Stimulated activated naive CD8-positive, alpha-beta T cell treated with anti-CD3 and anti-CD28 coated beads, Interleukin-15, amount 100 ng/mL, for 72 hours (primary cell): ENCODE data around the gene BEND3.
"Not testable (repeated sequence)": the region's sequence is repeated elsewhere in the genome, so short reads cannot be mapped to it uniquely, and the experiment has no call there.

Experiments used
- ATAC-seq: fragments of 150-1000 bp; cut with Tn5 transposase; 2 replicates; pipeline ENCODE4 v1.10.0; 2021; ENCODE audit warnings: mild to moderate bottlenecking, moderate library complexity
- DNase-seq, 2 donors: peaks; one replicate each; pipeline ENCODE4 v3.0.0; 2021 to 2022
- H3K27ac Mint-ChIP-seq, 2 donors: one replicate each; pipeline ENCODE4 v1.8.0; 2022; ENCODE audit warnings: mild to moderate bottlenecking in 2 of 2, mixed read lengths in 2 of 2, moderate library complexity in 2 of 2
- H3K27me3 Mint-ChIP-seq: one replicate; pipeline ENCODE4 v1.8.0; 2022; ENCODE audit warnings: mixed read lengths
- H3K4me1 Mint-ChIP-seq: one replicate; pipeline ENCODE4 v1.8.0; 2022; ENCODE audit warnings: mild to moderate bottlenecking, mixed read lengths
- H3K4me3 Mint-ChIP-seq, 2 donors: one replicate each; pipeline ENCODE4 v1.8.0; 2022; ENCODE audit warnings: mild to moderate bottlenecking in 2 of 2, mixed read lengths in 2 of 2, moderate library complexity in 1 of 2
- H3K9me3 Mint-ChIP-seq, 2 donors: one replicate each; pipeline ENCODE4 v1.8.0; 2022; ENCODE audit warnings: mixed read lengths in 2 of 2

The BEND3 gene

DNA sequence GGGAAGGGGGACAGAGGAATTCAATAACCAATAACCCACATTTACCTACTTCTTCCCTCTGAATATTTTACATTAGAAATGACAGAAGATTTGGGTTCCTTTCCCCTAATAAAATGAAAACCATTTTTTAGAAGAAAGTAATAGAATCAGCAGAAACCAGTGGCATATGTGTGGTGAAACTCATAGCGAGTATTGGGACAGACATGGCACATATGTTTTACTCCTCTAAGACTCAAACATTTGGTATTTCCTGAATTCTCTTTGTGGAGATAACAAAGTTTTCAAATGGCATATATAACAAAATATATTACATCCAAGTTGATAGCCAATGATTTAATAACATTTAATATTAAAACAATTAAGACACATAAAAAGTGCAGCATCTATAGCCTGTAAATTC, 12.9 kb upstream of the BEND3 start:
- ATAC-seq: no peak
- Mint-ChIP-seq H3K9me3 (no peaks in the 10 kb centered on the region), H3K4me3 (no peak overlapping the region), H3K4me1 (no peaks in the 10 kb centered on the region), H3K27me3 (no peaks in the 10 kb centered on the region), H3K27ac (no peak overlapping the region)
- DNase-seq: no peak

DNA sequence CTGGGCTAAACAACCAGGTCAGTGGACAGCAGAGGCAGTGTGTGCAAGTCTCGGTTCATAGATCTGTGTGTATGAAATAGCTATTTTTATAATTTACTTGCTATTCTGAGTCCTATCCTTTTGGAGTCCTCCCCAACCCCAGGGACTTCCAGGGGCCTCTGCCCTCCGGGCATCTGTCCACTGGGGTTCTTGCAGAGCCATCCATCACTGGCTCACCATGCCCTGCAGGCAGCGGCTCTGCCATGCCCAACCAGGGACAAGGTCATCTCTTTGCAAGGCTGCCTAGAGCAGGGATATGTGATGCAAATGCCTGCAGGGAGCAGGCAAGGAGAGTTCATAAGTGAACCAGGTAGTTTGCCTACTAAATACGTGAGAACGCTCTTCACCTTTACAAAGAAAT, 10.5 kb upstream of the BEND3 start:
- ATAC-seq: no peak
- no peak overlapping the region for H3K4me3 Mint-ChIP-seq
- no peaks in the 10 kb centered on the region for H3K9me3 Mint-ChIP-seq
- no peak for DNase-seq
- H3K4me1 Mint-ChIP-seq: no peaks in the 10 kb centered on the region
- no peak overlapping the region for H3K27ac Mint-ChIP-seq
- H3K27me3 Mint-ChIP-seq: no peaks in the 10 kb centered on the region

DNA sequence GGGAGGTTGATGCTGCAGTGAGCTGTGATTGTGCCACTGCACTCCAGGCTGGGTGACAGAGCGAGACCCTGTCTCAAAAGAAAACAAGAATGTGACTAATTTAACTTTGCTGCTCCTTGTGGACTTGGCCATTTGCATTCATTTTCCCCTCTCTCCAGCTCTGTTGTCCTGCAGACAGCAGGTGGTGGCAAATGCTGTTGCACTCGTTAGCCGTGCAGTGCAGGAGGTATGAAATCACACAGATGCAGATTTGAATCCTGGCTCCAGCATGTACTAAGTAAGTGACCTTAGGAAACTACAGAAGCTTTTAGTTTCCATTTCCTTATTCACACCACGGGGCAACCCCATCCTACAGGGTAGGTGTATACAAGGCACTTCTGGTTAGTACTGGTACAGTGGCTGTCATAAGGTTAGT, 9.6 kb upstream of the BEND3 start:
- Mint-ChIP-seq H3K27ac (no peak overlapping the region), H3K4me3 (no peak overlapping the region), H3K4me1 (no peaks in the 10 kb centered on the region), H3K27me3 (no peaks in the 10 kb centered on the region), H3K9me3 (no peaks in the 10 kb centered on the region)
- DNase-seq (no peak), ATAC-seq (peak; percentile 59)

DNA sequence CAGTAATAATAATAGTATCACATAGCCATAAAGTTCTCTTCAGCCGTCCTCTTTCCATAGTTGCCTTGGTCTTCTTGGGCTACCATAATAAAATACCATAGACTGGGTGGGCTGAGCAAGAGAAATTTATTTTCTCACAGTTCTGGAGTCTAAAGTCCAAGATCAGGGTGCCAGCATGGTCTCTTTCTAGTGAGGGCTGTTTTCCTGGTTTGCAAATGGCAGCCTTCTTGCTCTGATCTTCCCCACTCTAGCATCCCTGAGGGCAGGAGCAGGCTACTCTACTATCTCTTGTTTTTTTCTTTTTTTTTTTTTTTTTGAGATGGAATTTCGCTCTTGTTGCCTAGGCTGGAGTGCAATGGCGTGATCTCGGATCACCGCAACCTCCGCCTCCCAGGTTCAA, 8.2 kb upstream of the BEND3 start:
- ATAC-seq: no peak
- Mint-ChIP-seq H3K27me3 (no peaks in the 10 kb centered on the region), H3K4me1 (no peaks in the 10 kb centered on the region), H3K4me3 (no peak overlapping the region), H3K9me3 (no peaks in the 10 kb centered on the region), H3K27ac (no peak overlapping the region)
- DNase-seq: no peak

DNA sequence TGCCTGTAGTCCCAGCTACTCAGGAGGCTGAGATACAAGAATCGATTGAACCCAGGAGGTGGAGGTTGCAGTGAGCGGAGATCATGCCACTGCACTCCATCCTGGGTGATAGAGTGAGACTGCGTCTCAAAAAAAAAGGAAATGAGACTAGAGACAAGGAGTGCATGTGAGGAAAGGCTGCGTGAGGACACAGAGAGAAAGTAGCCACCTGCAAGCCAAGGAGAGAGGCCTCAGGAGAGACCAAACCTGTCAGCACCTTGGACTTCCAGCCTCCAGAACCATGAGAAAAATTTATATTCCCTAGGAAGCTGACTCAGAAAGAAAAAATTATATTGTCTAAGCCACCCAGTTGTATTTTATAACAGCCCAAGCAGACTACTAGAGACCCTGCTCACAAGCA, 7.4 kb upstream of the BEND3 start:
- H3K27me3 Mint-ChIP-seq: no peaks in the 10 kb centered on the region
- H3K4me1 Mint-ChIP-seq: no peaks in the 10 kb centered on the region
- no peak for DNase-seq
- no peak for ATAC-seq
- no peak overlapping the region for H3K4me3 Mint-ChIP-seq
- no peak overlapping the region for H3K27ac Mint-ChIP-seq
- H3K9me3 Mint-ChIP-seq: no peaks in the 10 kb centered on the region

DNA sequence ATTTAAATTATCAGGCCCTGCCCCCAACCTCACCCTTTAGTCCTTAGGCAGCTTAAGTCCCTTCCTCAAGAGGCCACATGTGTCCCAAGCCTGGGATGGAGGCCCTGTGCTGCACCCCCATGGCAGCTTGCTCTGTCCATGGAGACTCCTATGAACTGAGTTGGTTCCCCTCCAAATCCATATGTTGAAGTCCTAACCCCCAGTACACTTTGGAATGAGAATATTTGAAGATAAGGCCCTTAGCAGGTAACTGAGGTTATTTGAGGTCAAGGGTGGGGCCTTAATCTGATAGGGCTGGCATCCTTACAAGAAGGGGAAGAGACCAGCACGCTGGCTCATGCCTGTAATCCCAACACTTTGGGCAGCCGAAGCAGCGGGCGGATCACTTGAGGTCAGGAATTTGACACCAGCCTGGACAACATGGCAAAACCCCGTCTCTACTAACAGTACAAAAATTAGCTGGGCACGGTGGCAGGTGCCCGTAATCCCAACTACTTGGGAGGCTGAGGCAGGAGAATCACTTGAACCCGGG, 6.7 kb upstream of the BEND3 start:
- no peaks in the 10 kb centered on the region for H3K9me3 Mint-ChIP-seq
- peaks cover 2% of the 10 kb centered on the region for H3K27me3 Mint-ChIP-seq
- H3K4me3 Mint-ChIP-seq: no peak overlapping the region
- DNase-seq: no peak
- no peak for ATAC-seq
- peaks cover 1% of the 10 kb centered on the region for H3K4me1 Mint-ChIP-seq
- no peak overlapping the region for H3K27ac Mint-ChIP-seq

DNA sequence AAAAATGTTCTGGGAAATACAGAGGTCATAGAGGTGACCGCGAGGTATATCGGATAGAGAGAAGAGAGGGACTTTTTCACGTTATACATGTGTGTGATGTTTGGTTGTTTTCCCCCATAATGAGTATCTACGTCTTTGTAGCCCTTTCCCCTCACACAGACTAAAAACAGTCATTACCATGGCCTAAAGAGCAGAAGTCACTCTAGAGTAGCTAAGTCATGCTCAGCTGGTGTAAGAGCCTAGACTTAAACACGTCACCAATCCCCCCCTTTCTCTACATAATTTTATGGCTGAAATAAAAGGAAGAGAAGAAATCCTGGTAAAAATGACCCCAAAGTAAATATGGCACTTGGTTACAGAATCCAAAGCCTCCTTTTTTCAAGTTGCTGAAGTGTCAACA, 6.0 kb upstream of the BEND3 start:
- ATAC-seq: no peak
- peaks cover 9% of the 10 kb centered on the region for H3K4me1 Mint-ChIP-seq
- no peak overlapping the region for H3K4me3 Mint-ChIP-seq
- peaks cover 10% of the 10 kb centered on the region for H3K27me3 Mint-ChIP-seq
- DNase-seq: no peak
- no peaks in the 10 kb centered on the region for H3K9me3 Mint-ChIP-seq
- H3K27ac Mint-ChIP-seq: no peak overlapping the region

DNA sequence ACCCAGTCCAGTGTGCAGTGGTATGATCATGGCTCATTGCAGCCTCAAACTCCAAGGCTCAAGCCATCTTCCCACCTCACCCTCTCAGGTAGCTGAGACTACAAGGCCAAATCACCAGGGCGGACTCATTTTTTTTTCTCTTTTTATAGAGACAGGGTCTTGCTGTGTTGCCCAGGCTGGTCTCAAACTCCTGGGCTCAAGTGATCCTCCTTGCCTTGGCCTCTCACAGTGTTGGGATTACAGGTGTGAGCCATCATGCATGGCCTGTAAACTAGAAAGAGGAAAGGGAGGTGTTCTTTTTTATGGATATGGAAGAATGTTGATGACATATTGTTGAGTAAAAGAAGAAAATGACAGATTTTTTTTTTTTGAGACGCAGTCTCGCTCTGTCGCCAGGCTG, 5.1 kb upstream of the BEND3 start:
- Mint-ChIP-seq H3K4me3 (no peak overlapping the region), H3K9me3 (no peaks in the 10 kb centered on the region), H3K27me3 (peaks cover 12% of the 10 kb centered on the region), H3K4me1 (peaks cover 14% of the 10 kb centered on the region), H3K27ac (no peak overlapping the region)
- ATAC-seq (no peak), DNase-seq (no peak)

DNA sequence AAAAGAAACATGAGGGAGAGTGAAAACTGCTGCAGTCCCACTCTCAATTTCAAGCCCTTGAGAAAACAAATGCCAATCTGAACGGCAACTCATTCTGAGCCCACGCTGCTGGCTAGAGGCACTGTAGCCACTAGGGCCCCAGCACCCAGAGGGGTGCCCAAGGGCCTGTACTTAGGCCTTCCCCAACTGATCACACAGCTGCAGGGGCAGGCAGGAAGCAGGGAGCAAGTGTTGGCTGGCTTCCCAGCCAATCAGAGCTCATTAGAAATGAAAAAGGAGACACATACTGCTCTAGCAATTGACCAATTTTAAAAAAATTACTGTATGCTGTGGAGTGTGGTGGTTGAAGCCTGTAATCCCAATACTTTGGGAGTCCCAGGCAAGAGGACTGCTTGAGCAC, 3.7 kb upstream of the BEND3 start:
- Mint-ChIP-seq H3K27me3 (peaks cover 12% of the 10 kb centered on the region), H3K4me1 (peaks cover 15% of the 10 kb centered on the region), H3K9me3 (no peaks in the 10 kb centered on the region), H3K27ac (no peak overlapping the region), H3K4me3 (no peak overlapping the region)
- ATAC-seq (no peak), DNase-seq (no peak)

DNA sequence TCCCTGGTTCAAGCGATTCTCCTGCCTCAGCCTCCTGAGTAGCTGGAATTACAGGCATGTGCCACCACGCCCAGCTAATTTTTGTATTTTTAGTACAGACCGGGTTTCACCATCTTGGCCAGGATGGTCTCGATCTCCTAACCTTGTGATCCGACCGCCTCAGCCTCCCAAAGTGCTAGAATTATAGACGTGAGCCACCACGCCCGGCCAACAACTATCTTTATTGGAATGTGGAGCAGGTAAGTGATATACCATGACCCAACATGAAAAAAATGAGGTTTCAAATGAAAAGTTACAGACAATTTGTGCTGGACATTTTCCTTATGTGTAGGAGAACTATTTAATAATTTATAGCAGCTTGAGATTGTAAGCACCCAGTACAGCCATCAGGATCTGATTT, 3.2 kb upstream of the BEND3 start:
- Mint-ChIP-seq H3K27me3 (peaks cover 12% of the 10 kb centered on the region), H3K4me1 (peaks cover 19% of the 10 kb centered on the region)
- not testable (repeated sequence) for DNase-seq, H3K9me3 Mint-ChIP-seq, ATAC-seq, H3K4me3 Mint-ChIP-seq, H3K27ac Mint-ChIP-seq

DNA sequence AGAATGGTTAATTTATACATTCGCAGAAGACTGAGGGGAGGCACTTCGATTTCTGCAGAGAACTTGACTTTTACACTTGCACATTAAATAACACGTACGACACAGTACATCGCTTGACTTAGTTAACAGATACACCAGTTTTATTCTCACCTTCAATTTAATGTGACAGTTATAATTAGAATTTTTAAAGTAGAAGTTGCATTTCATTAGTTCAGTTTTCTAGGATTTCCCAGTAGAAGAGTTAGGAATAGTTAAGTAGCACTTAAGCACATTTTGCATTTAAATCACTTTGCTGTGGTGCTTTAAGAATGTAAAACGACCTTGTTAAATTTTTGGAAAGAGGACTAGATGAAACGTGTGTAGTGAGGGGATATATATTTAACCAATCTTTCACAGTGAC, 1.6 kb upstream of the BEND3 start:
- Mint-ChIP-seq H3K27ac (no peak overlapping the region), H3K4me3 (no peak overlapping the region), H3K4me1 (peaks cover 22% of the 10 kb centered on the region), H3K27me3 (peaks cover 12% of the 10 kb centered on the region), H3K9me3 (no peaks in the 10 kb centered on the region)
- DNase-seq: no peak
- no peak for ATAC-seq

DNA sequence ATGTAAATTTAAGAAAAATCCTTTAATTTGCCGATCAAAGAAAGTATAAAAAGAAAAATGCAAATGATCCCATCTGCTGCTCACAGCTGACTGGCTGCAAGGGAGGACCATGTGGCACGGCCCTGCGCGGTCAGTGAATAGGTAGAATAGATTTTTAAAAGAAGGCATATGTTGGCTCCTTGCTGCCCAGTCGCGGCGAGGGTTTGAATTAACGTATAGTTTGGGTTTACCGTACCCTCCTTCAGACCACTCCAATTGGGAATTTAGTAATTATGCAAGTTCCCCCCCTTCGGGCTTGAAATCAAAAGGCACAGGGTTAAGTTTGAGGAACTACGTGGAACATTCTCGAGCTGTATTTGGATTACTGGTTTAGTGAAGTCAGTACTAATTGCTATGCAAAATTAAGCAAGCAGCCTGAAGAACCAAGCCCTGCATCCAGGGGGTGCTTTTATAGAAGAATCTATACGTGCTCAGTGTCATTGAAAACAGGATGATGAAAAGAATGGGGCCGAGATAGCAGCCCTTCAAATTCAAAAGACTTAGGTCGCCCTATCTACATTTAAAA, 1.1 kb upstream of the BEND3 start:
- Mint-ChIP-seq H3K4me3 (peak overlapping the region; percentile 77 to 78), H3K4me1 (peaks cover 22% of the 10 kb centered on the region), H3K27ac (no peak overlapping the region), H3K27me3 (peaks cover 12% of the 10 kb centered on the region), H3K9me3 (no peaks in the 10 kb centered on the region)
- peak; percentile 31 for ATAC-seq
- DNase-seq: peak; percentile 11 to 18

DNA sequence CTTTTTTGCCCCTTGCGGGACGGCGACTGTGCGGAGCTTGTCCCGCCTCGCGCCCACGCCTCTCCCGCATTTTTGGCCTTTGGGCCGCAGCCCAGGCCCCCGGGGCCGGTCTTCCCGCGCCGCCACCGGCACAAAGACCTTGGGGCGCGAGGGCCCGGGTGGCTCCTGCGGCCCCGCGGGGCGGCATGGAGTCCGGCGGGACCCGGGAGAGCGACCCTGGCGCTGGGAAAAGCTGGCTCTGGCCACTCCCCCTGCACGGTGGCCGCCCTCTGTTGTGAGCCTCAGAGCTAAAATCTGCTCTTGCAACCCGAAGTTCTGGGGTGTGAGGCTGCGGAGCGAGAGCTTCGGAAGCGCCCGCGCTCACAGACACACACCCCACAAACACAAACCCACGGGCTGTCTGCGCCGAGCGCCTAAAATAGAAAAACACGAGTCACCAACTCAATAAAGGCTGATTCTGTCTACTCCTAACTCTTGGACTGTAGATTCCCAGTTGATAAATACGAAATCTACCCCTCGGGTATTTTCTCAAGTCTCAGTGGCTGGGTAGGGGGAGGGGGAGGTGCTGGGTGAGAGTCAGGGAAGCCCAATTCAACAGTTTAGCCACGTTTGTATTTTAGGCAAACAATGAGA, 496 bp upstream of the BEND3 start:
- peak; percentile 15 for ATAC-seq
- H3K27ac Mint-ChIP-seq: peak overlapping the region in 1 of 2 donors; percentile 72
- peak; percentile 26 to 31 for DNase-seq
- peaks cover 22% of the 10 kb centered on the region for H3K4me1 Mint-ChIP-seq
- H3K9me3 Mint-ChIP-seq: no peaks in the 10 kb centered on the region
- H3K4me3 Mint-ChIP-seq: peak overlapping the region; percentile 77 to 78
- H3K27me3 Mint-ChIP-seq: peaks cover 12% of the 10 kb centered on the region

DNA sequence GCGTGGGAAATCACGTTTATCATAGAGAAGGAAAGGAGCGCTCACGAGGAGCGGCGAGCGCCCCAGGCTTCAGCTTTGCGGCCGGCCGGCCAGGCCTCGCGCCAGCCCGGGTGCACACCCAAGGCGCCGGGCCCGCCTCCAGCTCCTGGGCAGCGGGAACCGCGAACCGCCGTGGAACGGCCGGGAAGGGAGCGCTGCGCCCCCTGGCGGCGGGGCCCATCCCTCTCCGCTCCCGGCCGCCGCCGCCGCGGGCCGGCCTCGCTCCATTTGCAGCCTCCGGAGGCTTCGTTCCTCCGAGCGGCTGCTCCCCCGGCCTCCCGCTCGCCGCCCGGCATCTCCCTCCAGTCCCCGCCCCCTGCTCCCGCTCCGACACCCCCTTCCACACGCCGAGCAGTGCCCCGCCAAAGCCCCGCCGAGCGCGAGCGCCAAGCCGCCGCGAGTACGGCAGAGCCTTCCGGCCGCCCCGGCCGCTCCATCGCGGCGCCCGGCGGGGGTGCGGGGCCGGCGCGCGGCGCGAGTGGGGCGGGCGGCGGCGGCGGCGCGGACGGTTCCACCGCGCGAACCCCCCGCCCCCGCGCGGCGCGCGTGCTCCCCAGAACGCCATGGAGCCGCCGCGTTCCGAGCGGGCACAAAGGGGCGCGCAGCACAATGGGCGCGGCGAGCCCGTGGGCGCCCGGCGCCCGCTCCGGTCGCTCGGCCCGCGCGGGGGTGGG, 946 bp downstream of the BEND3 start:
- Mint-ChIP-seq H3K27ac (peak overlapping the region; percentile 20 to 78), H3K4me1 (peaks cover 22% of the 10 kb centered on the region), H3K27me3 (peaks cover 12% of the 10 kb centered on the region), H3K4me3 (peak overlapping the region; percentile 75 to 83), H3K9me3 (no peaks in the 10 kb centered on the region)
- ATAC-seq (peak; percentile 76), DNase-seq (peak; percentile 72 to 77)

DNA sequence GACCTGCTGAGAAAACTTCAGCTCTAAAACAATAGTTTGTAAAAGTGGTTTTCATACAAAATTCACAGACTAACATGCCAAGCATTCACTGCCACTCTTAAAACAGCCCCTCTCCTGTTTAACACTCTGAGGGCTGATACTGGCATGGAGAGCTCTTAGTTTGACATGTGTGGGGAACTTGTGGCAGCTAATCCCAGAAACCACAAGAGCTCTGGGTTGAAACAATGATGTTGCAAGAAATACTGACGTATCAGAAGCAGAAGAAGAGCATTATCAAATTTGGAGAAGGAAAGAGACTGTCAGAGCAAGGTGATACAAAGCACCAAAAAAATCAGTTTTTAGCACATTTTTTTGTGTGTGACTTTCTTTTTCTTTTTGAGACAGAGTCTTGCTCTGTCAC, 5.1 kb downstream of the BEND3 start:
- H3K27me3 Mint-ChIP-seq: no peaks in the 10 kb centered on the region

DNA sequence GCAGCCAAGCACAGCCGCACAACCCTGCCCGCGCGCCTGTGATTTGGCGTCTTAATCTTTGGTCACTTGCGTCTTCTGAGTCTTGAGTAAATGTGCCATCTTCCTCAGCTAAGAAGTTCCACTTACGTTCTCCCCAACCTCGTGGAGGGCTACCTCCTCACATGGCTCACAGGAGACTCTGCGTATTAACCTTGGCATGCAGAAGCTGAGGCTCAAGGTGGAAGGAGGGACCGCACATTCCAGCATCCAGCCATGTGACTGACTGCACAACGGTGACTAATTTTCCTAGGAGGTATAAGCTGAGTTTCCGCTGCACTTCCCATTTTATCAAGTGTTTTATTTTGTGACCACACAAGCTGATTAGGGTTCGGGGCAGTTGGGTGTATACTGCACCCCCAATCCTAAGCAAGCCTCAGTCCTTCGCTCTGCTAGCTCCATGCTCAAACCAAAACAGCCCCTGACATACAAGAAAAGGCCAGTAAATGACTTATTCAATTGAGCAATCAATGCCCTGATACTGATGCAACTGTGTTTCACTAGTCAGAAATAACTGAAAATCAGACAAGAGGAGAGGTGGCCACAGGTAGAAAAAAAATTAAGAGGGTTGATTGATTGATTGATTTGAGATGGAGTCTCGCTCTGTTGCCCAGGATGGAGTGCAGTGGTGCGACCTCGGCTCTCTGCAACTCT, 7.0 kb downstream of the BEND3 start:
- ATAC-seq: no peak
- no peak for DNase-seq
- Mint-ChIP-seq H3K4me3 (no peak overlapping the region), H3K27ac (no peak overlapping the region), H3K27me3 (no peaks in the 10 kb centered on the region), H3K4me1 (peaks cover 1% of the 10 kb centered on the region), H3K9me3 (no peaks in the 10 kb centered on the region)

More for the DNA sequence above, 5.1 kb downstream of the BEND3 start:
- Mint-ChIP-seq H3K9me3 (no peaks in the 10 kb centered on the region), H3K27ac (no peak overlapping the region), H3K4me3 (no peak overlapping the region), H3K4me1 (peaks cover 8% of the 10 kb centered on the region)
- DNase-seq: no peak
- ATAC-seq: no peak
